Pons (tissue), 1 donor: Measurements from ENCODE around the gene PAX9.
"Not testable (repeated sequence)": the region's sequence is repeated elsewhere in the genome, so short reads cannot be mapped to it uniquely, and the experiment has no call there.

Experiments
- DNase-seq: peaks from one replicate; pipeline ENCODE4 v3.0.0-alpha.2; 2016; ENCODE audit warnings: low spot score

Gene PAX9

DNA sequence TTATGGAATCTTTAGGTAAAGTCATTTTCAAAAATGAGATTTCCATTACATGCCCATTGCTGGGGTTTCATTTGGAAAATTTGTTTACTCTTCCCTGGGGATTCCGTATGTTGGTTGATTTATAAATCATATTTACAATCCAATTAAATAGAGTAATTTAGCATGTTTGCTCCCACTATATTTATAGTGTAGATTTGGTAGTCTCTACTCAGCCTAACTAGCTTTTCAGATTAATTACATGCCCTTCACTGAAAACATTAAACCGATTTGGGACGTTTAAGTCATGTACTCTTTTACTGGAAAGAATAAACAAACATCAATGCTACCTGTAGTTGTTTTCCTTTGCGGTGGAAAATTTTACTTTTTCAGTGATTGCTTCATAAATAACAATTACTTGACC, 10.4 kb downstream of the PAX9 start:
- no peak for DNase-seq

DNA sequence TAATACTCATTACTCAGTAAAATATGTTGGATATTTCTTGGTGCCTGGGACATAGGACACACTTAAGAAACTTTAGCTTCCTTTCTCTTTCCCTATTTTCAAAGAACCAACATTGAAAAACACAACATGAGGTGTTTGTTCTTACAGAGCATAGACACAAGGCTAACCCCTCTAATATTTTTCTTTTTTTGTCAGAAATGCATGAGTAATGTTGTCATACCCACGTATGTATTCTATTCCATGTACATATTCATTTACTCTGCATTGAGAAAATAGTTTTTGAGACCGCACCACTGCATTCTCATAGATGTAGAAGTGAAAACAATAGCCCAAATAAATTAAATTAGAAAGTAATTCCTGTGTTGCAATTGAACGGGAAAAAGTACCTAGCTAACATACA, 13.0 kb downstream of the PAX9 start:
- no peak for DNase-seq

DNA sequence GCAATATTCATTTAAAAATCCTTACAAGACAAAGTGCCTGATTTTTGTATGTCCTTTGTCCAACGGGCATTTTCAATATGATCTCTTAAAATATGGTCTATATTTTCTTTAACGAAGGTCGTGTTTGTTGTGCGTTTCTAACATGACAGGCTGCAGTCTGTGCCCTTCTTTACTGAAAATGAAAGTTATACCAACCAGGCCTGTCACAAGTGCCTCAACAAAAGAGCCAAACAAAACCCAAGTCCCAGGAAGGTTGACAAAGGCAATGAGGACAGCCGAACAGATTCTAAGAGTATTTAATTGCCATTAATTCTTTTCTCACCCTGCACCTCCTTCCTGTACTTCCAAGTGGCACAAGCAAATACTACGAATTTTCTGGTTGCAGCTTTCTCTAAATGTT, 13.9 kb downstream of the PAX9 start:
- DNase-seq = no peak

DNA sequence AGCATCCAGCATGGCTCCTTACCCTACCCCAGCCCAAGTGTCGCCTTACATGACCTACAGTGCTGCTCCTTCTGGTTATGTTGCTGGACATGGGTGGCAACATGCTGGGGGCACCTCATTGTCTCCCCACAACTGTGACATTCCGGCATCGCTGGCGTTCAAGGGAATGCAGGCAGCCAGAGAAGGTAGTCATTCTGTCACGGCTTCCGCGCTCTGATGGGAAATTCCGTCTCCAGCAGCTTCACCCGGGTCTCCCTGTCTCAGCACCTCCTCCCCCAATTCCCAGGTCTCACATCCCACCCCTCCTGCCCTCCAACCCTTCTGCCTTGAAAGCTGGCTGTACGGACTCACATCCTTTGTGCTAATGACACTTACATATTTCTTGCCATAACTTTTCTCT, 14.6 kb downstream of the PAX9 start:
- DNase-seq = no peak

DNA sequence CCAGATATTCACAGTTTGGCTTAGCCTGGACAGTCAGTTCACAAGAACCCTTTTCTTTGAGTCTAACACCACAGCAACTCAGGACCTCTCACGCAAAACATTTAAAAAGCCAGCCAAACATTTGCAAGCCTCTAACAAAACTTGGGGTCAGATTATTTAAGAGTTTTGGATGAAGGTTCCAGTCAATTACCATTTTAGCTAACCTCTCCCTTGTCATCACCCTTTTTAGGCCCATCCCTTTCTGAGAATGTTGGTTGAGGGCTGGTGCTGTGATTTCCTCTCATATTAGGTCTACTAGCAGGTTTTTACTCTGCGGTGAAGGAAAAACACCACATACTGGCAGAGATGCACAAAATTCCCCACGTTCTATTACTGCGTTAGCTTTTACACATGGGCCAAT, 20.7 kb downstream of the PAX9 start:
- no peak for DNase-seq

DNA sequence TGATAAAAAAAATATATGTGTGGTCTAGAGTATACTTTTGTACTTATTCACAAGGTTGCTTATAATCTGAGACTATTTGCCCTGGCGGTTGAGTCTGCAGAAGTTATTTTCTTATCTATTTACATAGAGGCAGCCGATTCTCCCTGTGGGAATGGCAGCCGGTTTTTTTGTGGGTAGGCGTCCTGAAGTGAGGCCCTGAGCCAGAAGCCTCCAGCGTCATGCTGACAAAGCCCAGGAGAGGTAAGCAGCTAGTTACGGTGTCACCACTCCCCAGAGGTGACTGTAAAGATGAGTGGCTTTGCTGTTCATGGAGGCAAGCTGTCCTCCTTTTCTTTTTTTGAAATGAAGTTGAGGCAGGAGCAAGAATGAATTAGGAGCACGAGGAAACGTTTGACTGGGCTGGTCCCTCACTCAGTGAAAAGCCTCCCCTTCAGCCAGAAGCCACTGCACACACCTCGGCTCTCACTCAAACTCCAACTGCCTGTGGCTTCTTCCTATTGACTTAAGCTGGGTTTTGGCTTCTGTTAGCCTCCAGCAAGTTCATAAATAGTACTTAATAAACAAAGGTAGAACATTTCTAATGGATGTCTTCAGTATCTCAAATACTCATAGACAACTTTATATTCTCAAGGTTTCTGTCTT, 21.5 kb downstream of the PAX9 start:
- no peak for DNase-seq

DNA sequence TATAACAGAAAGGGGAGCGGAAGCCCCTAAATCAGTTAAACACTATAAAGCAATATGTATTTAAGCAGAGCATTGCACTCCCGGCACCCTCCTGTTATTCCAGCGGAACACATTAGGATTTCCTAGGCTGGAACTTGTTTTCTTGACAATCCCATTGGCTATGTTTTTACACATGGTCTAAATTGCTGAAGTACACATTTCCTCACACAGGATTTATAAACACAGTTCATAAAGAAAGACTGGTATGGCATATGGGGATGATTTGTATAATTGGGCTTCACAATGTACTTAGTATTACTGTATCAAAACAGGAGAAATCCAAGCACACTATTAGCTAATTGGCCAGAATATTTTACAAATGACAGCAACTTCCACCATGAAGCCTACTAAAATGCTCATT, 23.3 kb downstream of the PAX9 start:
- no peak for DNase-seq

DNA sequence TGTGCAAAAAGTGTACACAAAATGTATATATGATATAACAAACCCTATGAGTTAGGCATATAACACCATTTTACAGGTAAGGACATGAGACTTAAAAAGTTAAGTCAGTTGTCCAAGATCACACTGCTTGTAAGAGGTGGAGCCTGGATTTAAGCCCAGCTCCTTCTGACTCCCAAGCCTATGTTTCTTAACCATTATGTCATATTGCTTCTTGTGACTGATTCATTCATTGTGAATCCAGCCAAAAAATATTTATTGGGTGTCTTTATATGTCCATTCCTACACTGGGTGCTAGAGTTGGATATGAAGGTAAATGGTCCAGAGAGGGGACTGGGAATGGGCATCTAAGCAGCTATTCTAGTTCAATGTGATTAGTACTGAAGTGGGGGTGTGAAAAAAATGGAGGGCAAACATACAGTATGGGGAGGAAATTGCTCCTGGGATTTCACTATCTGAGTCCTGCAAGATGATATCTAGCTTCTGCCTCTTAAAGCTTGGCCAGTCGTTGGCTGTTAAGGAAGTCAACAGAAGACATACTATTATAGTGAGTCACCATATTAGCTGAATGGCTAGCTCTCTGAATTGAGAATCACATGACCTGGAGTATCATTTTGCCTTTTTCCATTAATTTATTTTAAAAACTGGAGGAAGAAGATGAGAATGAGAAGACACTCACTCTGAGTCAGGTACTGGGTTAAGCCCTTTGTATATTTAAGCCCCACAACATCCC, 28.8 kb downstream of the PAX9 start:
- no peak for DNase-seq

DNA sequence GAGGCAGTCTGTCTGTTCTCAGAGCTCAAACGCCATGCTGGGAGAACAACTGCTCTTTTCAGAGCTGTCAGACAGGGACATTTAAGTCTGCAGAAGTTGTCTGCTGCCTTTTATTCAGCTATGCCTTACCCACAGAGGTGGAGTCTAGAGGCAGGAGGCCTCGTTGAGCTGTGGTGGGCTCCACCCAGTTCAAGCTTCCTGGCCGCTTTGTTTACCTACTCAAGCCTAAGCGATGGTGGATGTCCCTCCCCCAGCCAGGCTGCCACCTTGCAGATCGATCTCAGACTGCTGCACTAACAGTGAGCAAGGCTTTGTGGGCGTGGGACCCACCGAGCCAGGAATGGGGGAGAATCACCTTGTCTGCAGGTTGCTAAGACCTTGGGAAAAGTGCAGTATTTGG, 37.8 kb downstream of the PAX9 start:
- DNase-seq = not testable (repeated sequence)

DNA sequence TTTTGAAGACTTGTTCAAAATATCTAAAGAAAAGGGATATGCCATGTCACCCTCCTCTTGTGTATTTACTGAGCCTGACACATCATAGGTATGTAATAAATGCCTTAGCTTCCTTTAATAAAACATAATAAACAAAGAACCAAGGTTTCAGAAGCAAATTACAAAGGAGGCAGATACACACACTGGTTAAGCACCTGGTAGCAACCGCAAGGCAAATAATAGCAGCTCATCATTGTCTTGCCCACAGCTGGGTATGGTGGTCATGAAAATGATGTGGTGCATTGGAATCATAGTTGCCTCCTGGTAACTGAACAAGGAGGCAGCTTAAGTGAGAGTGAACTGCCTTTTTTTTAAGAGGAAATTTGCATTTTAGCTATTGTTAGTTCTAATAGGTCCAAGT, 39.0 kb downstream of the PAX9 start:
- no peak for DNase-seq

DNA sequence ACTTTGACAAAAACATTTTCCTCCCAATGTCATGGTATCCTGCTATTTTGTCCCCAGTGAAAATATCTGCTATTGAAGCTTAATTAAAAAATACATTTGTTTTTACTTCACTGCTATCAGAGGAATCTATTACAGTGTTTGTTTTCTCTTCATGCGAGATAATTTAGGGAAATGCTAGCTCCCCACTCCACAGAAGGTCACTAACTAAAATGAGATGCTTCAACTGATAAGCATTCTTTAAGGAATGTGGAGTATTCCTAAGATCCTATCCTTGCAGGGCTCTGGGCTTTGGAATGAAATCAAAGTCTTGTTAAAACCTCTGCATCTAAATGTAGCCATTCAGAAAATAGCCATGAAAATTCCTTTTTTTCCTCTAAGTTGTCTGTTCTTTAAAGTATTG, 39.5 kb downstream of the PAX9 start:
- no peak for DNase-seq

DNA sequence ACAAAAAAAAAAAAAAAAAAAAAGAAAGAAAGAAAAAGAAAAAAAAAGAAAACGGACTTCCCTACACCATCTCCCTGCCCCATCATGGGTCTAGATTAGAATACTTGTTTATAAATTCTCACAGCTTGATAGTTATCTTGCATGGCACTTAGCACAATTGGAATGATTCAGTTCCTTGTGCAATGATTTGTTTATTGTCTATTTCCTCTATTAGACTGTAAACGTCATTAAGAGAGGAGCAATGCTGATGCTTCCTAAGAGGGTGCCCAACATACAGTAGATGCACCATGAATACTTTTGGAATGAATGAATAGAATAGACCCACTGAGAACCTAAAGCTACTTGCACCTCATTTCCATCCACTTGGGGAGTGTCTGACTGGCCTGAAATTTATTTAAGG, 40.8 kb downstream of the PAX9 start:
- no peak for DNase-seq

DNA sequence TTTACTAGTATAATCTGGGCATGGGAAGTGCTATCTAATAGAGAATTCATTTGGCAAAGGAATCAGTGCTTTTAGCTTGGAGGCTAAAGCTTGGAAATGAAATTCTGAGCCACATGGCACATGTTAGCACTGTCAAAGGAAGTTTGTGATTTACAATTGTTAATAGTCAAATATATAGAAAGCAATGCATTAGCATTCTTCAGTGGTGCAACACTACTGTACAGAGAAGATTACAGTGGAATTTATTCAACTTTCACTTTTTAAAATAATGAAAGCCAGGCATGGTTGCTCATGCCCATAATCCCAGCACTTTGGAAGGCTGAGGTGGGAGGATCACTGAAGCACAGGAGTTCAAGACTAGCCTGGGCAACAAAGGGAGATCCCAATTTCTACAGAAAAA, 45.9 kb downstream of the PAX9 start:
- DNase-seq = no peak

DNA sequence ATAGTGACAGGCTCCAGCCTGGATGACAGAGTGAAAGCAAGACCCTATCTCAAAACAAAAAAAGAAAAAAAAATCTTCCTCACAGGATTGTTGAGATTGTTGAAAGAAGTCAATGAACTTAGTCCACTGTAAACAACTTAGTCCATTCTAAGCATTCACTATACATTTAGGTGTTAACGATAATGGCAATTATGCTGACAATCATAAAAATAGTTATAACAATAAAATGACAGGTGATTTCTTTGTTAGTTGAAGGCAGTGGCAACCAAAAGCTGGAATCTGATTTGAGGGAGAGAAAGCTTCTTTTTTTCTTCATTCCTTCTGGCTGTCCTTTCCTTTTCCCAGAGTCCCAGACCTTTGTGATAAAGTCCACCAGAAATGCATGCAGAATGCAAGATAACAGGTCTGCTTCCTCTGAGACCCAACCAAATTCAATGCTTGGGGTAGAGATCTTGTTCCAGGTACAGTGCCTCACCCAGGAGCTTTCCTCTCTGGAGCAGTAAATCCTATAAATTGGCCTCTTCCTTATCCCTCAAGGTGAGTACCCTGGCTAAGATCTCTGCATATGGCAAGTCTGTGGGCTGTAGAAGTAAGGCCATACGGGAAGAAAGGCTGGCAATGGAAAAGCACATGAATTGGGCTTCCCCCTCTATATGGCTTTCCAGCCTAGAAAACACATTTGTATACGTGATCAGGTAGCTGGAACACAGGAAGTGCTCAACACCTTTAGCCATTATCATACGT, 52.5 kb downstream of the PAX9 start:
- no peak for DNase-seq

DNA sequence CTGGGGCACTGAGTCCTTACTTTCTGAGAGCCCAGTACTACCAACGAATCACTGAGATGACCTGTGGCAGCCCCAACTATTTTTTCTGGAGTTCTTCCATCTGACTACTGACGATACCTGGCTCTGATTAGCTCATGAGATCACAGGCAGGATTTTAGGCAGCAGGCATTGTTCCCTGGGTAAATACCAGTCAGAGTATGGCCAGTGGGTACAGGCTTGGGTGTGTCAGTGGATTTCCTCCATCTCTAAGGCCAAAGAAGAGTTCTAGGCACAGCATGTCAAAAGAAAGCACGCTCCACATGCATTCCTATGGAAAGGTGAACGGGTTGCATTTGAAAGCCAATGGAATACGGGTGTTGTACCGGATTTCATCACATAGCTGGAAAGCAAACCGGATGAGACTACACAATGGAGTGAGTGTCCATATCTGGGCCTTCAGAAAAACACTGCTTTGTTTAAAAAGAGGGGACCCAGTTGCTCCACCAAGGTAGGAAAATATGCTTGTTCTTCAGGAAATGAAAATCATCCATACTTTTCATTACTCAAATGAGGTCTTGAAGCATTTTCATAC, 55.0 kb downstream of the PAX9 start:
- no peak for DNase-seq

DNA sequence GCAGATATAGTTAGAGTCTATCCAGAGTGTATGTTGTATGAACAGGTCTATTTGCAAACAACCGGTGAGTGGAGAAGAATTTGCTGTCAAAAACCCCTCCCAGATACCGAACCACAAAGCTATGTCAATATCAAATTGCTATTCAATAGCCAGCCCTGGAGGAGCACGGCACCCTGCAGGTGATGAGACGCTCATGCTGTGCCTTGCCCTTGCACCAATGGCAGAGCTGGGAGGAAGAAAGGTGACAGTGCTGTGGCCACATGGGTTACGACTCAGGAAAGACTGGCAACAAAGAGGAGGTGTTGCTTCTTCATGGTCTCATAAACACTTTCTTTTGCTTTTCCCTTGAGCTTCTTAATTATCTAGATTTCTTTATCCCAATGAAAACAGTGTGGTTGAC, 55.7 kb downstream of the PAX9 start:
- DNase-seq = no peak

DNA sequence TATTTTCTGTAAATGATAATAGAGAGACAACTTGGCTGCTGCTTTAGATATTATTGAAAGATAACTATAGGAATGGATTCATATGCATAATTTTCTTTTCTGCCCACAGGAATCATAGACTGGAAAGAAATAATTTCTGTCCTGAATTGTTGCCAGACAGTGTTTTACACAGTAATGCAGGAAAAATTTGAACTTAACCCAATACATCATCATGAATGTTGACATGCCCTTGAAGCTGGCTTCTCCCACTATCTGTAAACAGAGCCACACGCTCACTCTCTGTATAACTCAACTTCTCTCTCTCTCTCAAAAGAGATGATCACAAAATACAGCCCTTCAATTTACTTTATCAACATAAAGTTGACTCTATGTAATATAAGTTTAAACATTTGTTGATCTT, 56.6 kb downstream of the PAX9 start:
- no peak for DNase-seq

DNA sequence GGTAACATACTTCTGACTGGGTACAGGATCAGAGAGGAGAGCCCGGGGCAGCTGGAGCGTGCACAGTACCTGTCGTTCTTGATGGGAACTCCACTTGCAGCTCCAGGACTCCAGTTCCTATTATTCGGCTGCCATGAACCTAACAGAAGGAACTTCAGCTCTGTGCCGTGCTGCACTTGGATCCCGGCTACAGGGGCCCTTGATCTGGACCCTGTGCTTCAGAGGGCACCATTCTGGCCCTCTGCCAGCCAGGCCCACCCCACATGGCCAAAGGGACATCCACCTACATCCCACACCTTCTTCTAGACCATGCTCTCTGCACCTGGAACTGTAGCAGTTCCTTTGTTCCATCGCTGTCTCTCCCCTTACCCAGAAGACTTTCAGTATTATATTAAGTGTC, 58.2 kb downstream of the PAX9 start:
- no peak for DNase-seq

DNA sequence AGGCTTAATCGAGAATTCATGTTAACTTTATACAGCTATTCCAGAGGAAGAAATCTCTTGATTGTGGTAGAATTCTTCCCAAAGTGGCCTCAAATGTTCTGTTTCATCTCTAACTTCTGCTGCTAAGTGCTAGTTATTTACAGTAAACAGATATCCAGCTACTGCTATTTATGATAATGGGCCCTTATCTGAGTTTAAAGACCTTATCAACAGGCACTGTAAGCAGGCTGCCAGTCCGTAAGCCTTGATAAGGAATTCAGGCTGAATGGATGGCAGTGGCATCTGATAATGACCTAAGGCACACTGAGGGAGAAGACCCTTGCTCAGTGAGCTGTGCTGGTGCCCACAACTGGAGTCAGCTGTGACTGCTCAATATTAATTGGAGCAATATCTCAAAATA, 59.0 kb downstream of the PAX9 start:
- DNase-seq = no peak

DNA sequence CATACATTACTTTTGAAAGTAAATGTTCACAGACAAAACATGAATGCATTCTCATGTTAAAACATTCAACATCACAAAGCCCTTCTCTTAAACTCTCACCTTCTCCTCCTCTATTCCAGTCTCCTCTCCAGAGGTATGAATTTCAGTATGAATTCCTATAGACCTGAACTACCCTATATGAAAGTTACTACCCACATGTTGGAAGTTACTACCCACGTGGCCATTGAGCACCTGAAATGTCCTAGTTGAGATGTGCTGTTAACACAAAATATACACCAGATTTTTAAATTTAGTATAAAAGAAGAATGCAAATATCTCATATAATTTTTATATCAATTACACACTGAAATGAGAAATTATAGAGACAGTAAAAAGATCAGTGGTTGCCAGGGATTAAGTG, 60.2 kb downstream of the PAX9 start:
- no peak for DNase-seq

DNA sequence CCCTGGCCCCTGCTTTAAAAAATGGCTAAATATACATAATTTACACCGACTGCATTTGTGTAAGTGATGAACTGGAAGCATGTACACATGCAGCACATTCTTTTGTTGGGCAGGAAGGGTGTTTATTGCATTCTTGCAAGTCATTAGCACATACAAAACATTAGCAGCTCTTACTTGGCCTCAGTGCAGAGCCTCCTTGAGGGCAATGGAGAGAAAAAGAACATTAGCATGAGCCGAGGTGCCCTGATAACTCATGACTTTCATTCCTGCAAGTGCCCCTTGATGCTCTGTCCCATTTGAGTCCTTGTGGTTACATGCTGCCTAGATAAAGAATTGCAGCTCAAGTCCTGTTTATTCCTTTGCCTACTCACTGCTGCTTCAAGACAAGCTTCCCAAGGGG, 61.9 kb downstream of the PAX9 start:
- DNase-seq = no peak

DNA sequence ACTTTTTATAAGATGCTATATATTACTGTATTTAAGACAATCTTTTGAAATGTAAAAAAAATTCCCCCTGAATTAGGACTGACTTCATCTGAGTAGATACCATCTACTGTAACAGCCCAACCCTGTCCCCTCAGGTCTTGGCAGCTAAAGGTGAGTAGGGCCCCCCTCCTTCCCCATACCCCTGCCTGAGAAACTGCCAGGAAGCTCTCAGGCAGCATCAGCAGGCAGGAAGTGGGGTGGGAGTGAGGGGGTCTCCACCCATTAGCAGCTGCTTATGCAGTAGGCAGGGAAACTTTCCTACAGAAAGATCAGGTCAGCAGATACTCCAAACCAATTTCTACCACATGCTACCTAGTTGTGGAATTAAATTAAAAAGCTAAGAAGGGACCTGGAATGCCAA, 62.5 kb downstream of the PAX9 start:
- DNase-seq = no peak

DNA sequence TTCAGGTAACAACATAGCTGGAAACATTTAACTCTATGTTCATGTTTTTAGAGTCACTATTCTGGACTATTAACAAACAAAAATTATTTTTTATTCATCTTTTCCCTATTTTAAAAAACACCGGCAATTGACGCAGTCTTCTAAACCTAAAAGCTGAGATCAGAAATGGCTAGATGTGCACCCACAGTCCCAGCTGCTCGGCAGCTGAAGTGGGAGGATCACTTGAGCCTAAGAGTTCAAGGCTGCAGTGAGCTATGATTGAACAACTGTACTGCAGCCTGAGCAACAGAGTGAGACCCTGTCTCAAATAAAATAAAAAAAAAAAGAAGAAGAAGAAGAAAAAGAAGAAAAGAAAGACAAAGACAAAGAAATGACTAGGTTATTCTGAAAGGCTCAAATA, 64.5 kb downstream of the PAX9 start:
- DNase-seq = no peak
